ENCODE results near the gene PRELID1.
"Not testable (repeated sequence)": the region's sequence is repeated elsewhere in the genome, so short reads cannot be mapped to it uniquely, and the experiment has no call there.

Gene PRELID1

DNA sequence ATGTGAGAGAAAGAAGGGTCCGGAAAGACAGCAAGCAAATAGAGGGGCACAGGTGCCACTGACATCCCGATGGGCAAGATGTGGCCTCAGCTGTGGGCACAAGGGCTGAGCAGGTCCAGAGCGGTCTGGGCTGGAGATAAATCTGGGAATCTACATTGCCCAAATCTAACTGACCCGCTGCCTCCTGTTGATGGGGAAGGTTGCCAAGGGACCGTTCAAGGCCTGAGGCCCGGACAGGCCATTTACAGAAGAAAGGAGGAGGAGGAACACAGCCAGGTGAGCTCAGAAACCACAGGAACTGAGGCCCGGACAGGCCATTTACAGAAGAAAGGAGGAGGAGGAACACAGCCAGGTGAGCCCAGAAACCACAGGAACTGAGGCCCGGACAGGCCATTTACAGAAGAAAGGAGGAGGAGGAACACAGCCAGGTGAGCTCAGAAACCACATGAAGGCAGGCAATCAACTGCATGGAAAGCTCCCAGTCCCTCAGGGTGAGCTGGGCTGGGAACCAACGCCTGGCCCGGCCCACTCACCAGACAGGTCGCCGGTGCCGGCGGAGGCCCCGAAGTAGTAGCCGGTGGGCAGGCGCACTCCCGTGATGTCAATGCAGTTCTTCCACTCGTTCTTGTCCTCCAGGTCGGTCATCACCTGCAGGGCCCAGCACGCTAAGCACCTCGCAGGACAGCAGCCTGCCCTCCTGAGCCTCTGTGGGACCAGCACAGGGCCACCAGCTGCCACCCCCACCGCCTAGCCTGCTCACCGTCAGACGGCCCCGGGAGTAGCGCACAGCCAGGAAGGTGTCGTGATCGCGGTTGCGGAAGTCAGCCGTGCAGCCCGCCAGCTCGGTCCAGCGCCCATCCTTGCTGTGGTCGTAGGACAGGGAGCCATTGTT is 33.2 kb downstream of the PRELID1 start:
- no peak for DNase-seq (ENCODE audit: low read depth)

DNA sequence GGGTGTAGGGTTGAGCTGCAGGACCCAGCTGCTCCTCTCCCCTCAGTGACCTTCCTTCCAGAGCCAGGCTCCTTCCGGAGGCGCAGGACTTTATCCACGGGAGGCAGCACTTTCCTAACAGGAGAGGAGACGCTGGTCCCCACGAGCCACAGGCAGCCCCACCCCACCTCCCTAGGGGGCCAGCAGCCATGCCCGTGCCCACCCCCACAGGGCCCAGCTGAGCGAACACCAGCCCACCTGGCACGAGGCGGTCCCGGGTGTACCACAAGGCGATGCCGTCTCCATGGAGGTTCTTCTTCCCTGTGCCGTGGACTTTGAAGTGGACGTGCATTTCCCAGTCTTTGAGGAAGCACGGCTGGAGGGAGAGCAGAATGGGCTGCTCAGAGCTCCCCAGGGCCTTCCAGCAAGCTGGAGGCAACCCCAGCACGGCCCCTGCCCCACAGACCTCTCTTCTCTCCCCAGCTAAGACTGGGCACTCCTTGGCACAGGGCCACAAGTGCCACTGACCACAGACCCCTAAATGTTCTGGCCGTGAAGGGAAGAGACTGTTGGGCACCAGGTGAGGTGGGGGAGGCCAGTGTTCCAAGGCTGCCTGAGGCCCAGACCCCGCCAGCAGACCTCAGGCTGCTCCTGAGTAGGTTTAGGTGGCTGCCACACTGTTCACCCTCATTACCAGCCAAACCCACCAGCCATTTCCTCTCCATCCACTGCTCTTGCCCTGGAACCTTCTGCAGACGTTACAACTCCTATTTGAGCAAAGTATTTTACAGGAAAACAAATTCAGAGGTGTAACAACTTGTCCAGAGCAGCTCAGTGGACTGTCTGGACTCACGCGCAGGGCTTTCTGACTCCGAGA is 34.9 kb downstream of the PRELID1 start:
- no peak for DNase-seq (ENCODE audit: low read depth)

DNA sequence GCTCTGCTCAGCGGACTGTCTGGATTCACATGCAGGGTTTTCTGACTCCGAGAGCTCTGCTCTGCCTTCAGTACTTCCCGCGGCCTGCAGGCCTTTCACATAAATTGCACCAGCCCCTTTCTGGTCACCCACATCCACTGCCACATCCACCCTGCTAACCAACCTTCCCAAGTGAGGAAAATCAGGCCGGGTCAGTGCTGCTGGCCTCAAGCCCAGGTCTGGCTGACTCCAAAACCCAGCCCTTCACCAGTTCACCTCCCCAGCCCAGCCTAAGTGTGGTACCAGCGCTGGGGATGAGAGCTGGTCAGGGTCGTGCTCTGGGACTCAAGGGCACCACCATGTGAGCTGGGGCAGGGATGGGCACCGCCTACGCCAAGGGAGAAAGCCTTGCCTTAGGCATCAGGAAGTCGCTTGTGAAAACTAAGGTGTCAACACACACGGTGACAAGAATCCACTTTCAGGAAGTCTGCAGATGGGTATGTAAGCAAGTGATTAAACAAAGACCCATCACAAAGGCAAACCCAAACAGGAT is 35.6 kb downstream of the PRELID1 start:
- no peak for DNase-seq (ENCODE audit: low read depth)

DNA sequence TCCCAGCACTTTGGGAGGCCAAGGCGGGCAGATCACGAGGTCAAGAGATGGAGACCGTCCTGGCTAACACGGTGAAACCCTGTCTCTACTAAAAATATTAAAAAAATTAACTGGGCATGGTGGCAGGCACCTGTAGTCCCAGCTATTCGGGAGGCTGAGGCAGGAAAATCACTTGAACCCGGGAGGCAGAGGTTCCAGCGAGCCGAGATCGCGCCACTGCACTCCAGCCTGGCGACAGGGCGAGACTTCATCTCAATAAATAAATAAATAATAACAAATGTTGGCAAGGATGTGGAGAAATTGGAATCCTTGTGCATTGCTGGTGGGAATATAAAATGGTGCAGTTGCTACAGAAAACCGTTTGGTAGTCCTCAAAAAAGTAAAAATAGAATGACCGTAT is 39.4 kb downstream of the PRELID1 start:
- DNase-seq (ENCODE audit: low read depth), result not testable (repeated sequence)

DNA sequence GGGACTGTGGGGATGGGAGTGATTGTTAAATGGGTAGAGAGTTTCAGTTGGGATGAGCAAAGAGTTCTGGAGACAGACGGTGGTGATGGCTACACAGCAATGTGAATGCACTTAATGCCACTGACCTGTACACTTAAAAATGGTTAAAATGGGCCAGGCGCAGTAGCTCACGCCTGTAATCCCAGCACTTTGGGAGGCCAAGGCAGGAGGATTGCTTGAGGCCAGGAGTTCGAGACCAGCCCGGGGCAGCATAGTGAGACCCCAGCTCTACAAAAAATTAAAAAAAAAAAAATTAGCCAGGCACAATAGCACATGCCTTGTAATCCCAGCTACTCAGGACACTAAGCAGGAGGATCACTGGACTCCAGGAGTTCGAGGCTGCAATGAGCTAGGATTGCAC is 40.2 kb downstream of the PRELID1 start:
- DNase-seq (ENCODE audit: low read depth), result no peak

DNA sequence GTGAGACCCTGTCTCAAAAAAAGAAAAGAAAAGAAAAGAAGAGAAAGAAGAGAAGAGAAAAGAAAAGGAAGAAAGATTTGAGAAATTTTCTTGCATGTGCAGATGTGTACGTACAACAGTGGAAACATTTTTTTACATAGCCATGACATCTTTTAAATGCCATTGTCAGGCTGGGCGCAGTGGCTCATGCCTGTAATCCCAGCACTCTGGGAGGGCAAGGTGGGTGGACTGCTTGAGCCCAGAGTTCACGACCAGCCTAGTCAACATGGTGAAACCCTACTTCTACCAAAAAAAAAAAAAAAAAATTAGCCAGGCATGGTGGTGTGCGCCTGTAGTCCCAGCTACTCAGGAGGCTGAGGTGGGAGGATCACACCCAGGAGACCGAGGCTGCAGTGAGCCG is 41.3 kb downstream of the PRELID1 start:
- no peak for DNase-seq (ENCODE audit: low read depth)

DNA sequence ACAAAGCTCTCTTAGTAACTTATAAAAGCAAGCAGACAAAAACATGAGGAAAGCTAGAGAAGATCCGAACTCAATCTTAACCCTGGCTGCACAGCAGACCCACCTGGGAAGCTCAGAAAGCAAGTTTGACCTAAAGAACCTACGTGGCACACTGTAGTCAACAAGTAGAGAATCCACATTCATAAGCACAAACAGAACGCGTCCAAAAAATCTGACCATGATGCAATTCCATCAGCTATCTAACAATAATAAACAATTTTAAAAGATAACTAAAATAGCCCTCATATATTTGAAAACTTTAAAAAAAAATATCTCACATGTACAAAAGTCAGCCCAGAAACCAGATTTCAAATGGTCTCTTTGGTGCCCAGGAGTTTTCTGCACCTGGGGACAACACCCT is 43.2 kb downstream of the PRELID1 start:
- DNase-seq (ENCODE audit: low read depth), result no peak

DNA sequence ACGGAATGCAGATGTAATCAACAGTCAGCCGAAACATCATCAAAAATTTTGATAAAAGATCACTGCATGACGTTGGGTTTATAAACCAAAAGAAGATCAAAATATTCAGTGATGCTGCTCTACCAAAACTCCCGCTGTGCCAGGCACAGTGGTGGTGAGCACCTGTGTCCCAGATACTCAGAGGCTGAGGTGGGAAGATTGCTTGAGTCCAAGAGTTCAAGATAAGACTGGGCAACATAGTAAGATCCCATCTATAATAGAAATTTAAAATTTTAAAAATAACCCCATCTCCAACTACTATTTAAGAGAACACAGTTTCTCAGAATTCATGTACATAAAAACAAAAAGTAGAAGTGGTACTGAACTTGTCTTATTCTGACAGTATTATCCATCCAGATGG is 44.1 kb downstream of the PRELID1 start:
- DNase-seq (ENCODE audit: low read depth), result no peak

DNA sequence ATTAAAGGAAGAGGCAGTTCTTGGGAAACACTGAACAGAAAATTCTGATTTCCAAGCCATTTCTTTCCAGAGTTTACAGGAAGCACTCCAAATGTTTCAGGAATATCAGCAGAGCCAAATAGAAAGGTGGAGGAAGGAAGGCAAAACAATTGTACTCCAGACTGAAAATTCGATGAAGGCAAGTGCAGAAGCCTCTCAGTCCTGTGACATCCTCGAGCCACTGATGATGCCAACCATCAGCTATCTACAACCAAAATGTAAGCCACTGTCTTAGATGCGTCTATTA is 45.7 kb downstream of the PRELID1 start:
- no peak for DNase-seq (ENCODE audit: low read depth)

DNA sequence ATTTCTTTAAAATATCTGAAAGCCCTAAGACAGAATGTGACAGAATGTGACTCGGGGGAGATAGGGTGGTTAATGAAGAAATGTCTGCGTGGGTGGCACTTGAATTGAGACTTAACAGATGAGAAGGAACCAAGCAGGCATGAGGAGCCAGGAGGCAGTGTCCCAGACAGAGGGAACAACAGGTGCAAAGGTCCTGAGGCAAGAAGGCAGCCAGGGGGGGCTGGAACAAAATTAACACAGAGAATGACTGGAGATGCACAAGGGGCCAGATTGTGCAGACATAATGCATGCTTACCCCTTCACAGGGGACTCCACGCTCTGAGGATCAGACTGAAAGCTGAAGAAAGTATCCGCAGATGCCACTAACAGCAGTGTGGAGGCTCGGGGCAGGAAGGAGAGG is 46.2 kb downstream of the PRELID1 start:
- DNase-seq (ENCODE audit: low read depth), result no peak

DNA sequence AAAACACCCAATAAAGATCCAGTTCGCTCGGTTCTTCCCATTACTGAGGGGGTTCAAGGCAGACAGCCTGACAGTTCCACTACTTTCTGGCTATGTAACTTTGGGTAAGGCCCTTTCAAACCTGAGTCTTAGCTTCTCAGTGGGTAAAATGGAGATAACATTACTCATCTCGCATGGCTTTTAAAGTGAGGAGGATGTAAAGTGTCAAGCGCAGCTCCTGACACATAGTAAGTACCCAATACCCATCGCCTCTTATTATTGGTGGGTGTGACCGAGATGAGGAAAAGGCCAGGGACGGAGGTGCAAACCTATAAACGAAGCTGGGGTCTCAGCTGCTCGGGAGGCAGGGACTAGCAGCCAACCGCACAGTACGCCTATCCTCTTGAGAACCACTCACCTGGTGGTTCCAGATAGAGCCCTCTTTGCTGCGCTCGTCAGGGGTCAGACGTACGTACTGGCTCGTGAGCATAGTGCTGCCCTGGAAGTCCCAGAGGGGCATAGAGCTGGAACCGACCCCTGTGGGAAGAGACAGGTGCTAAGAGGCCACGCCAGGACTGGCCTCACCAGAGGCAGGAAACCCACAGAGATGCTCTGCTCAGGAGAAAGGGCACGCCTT is 47.3 kb downstream of the PRELID1 start:
- no peak for DNase-seq (ENCODE audit: low read depth)

DNA sequence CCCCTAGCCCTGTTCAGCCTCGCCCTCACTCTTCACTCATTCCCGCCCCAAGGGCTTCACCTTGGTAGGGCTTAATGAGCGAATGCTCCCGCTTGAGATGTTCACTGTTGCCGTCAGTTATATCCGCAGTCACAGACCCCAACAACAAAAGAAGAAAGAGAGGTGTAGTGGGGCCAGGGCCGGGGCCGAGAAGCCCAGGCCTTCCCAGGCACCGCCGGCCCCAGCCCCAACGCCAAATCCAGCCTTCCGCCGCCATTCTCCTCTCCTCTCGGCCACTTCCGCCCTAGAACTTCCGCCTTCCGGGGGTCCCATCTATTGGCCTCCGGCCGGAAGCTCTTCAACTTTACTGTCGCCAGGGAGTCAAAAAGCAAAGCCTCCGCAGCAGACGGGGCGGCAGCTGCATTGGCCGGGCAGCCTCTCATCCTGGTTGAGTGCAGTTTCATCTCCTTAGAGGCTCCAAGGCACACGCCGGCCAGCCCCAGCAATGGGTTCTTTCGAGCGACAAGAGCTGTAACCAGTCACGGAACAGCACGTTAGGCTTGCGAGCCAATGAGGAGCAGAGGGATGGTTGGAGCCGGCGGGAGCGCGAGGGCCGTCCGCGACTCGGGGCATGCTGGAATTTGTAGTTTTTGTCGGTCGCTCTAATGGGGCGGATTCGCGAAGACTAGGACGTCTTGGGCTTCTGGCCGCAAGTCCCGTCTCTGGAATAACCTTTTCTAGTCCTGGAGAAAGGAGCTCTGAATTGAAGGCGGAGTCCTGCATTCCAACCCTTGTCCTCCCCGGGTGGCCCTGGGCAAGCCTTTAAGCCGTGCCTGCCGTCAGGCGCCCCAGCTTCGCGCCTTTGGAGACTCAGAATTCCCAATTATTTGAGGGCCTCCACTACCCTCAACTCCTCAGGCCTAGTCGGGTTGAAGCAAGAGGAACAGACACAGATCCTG is 48.1 kb downstream of the PRELID1 start, which contains the start of gene LMAN2:
LMAN2 (minus strand) TSS at position 277 of the 938 bp plus-strand sequence; CDS start at position 256, 21 bp downstream.
- peak; percentile 89 for DNase-seq (ENCODE audit: low read depth)

DNA sequence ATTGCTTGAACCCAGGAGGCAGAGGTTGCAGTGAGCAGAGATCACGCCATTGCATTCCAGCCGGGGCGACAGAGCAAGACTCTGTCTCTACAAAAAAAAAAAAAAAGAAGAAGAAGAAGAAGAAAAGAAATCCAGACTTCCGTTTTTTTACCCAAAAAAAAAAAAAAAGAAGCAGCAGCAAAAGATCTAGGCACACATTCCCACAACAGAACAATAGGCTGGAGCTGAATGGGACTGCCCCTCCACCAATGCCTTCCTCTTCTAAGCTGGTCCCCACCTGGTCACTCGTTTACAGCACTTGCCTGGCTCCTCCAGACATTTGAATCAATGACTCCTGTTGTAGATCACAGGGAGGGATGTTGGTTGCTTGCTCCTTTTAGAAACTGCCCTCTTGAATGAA is 49.5 kb downstream of the PRELID1 start:
- DNase-seq (ENCODE audit: low read depth), result no peak

DNA sequence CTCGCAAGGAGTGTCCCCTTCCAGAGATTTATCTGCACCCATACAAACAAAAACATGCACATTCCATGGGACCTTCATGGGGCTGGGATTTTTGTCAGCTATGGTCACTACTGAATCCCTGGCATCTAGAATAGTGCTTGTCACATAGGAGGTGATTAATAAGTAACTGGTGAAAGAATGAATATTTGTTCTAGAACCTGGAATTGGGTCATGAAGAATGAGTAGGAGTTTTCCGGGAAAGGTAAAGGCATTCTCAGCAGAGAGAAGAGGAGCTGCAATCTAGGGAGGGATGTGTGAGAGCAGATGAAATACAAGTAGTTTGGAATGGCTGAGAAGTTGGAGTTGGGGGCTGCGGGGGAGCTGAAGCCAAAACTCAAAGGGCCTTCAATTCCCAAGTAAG is 50.7 kb downstream of the PRELID1 start:
- no peak for DNase-seq (ENCODE audit: low read depth)

DNA sequence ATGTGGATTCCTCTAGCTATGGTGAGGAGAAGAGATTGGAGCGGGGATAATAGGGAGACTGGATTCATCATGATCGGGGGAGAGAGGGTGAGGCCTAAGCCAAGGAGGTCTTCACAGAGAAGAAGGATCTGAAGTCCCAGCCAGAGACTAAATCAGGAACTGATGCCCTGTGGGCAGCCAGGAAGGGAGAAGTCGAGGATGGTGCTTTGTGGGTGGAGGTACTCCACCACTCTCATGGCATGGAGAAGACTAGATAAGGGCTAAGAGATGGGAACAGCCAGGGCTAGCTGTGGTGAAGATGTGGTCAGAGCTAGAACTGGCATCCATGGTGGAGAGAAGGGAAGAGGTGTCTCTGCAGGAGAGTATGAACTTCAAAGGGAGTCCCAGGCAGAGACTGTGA is 51.1 kb downstream of the PRELID1 start:
- DNase-seq (ENCODE audit: low read depth), result no peak

DNA sequence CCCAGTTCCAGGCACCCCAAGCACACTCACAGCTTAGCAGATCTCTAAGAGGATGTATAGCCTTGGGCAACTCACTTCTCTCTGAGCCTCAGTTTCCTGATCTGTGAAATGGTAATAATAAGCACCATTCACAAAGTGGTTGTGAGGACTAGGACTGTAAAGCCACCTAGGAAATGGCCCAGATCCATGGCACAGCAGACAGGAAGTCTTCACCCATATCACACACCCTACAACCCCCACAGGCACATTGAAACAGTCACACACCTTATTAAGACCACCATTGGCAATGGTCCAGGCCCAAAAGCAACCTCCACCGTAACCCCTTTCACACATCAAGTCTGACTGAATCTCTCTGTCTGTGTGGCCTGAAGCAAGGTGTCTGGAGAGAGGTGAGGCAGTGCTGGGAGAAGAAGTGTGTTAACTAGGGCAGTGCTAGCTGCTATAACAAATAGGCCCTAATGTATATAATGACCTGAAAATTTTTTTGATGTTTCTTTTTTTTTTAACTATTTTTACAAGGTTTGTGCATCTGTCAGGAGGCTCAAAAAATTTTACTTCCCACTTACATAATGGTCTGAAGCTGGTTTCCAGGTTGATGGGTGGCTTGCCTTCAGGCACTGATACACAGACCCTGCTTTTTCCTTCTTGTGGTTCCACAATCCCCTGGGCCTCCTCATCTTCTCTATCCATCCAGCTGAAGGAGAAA is 51.7 kb downstream of the PRELID1 start:
- DNase-seq (ENCODE audit: low read depth), result no peak

DNA sequence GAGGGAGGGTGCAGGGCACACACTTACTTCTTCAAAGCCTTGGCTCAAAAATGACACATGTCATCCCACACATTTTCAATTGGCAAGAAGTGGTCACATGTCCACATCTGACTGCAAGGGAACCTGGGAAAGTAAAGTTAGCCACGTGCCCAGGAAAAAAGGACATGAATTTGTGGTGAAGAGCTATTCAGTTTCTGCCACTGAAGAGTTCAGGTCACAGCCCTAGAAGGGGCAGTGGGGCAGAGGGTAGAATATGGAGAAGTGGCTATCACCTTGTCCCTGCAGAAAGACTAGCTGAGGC is 52.2 kb downstream of the PRELID1 start:
- DNase-seq (ENCODE audit: low read depth), result no peak
